ENCODE results near the gene AP2A2. TPM values are rescaled to one million over a fixed set of nuclear protein-coding genes. Genes with fewer than 3 reads are reported as not detected.
"Not testable (repeated sequence)": the region's sequence is repeated elsewhere in the genome, so short reads cannot be mapped to it uniquely, and the experiment has no call there.

AP2A2 gene
- total RNA-seq, 1 donor from 2014 or later: 26.3 TPM

DNA sequence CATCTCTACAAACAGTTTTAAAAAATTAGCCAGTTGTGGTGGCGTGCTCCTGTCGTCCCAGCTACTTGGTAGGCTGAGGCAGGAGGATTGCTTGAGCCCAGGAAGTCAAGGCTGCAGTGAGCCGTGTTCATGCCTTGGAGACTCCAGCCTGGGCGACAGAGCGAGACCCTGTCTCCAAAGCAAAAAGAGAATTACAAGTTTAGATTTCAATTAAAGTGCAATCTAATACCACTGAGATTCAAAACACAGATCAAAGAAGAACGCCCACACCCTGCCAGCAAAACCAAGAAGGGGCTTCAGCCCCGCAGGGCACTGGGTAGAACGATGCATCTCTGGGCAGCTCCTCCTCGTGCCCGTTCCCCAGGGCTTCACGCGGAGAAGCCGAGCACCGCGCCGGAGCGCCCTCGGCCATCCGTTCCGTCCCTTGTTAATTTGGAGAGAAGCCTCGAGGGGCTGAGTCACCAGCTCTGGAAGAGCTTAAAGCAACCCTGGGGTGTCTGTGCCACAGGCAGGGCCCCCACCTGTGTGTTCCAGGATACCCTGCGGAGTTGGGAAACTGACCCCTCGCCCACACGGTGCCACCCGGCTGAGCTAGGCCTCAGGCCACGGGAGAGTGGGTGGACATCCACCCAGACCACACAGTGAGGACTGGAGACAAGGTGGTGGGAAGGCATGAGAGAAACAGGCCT lies 47.0 kb downstream of the AP2A2 start:
- DNase-seq (ENCODE audit: low read depth, low spot score): no peak

DNA sequence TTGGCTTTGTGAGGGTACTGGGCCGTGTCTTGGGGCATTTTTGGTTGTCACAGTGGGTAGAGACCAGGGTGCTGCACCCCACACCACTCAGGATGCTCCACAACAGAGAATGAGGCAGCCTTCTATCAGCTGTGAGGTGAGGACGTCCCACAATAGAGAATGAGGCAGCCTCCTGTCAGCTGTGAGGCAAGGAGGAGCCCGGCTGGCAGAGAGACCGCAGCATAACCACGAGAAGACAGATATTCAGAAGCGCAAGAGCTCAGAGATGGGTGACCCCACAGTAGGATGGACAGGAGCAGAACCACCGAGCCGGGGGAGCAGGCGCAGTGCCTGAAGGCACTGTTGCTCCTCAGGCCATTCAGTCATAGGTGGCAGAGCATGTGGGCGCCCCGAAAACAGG lies 47.6 kb downstream of the AP2A2 start:
- DNase-seq (ENCODE audit: low read depth, low spot score): no peak

DNA sequence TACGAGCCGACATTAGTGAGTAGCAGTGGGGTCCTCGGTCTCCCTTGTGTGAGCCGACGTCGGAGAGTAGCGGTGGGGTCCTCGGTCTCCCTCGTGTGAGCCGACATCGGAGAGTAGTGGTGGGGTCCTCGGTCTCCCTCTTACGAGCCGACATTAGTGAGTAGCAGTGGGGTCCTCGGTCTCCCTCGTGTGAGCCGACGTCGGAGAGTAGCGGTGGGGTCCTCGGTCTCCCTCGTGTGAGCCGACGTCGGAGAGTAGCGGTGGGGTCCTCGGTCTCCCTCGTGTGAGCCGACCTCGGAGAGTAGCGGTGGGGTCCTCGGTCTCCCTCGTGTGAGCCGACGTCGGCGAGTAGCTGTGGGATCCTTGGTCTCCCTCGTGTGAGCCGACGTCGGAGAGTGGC lies 49.7 kb downstream of the AP2A2 start:
- DNase-seq (ENCODE audit: low read depth, low spot score): not testable (repeated sequence)

DNA sequence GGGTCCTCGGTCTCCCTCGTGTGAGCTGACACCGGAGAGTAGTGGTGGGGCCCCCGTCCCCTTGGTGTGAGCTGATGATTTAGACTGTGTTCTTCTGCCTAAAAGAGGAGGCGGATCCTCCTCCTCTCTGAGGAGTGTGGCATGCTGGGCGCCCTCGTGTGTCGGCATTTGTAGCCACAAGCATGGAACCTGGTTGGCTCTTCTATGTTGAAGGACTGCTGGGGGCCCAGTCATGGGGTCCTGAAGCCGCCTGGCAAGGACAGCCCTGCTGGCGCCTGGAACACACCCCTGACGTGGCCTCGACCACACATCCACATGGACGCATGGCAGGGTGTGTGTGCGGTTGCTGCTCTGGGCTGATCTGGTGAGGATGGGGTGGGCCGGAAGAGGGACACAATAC lies 50.2 kb downstream of the AP2A2 start:
- no peak for DNase-seq (ENCODE audit: low read depth, low spot score)

DNA sequence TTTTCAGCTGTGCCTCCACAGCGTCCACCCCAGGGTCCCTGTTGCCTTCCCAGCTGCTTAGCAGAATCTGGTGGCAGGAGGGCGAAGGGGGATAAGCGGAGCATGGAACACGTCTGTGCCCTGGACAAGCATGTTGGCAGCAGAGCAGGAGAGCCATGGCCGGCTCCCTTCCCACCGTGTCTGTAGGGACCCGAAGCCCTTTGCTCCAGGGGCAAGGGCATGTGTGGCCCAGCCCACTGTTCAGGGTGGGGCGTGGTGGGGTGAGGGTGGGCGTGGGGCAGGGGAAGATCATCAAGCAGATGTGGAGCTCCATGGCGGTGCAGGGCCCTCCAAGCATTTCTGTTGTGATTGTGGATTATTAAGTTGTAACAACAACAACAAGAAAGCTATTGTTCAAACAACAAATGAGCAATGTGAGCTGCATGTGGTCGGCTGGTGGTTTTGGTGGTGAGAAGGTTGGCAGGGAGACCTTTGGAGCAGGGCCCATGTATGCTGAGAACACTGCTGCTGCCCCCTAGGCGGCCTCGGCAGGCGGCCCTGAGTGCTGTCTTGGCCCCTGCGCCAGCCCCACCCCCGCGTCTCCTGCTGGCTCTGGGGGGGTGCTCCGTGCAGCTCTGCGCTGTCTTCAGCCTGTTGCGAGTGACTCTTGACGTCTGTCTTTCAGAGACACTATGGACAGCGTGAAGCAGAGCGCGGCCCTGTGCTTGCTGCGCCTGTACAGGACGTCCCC lies 50.9 kb downstream of the AP2A2 start:
- no peak for DNase-seq (ENCODE audit: low read depth, low spot score)

DNA sequence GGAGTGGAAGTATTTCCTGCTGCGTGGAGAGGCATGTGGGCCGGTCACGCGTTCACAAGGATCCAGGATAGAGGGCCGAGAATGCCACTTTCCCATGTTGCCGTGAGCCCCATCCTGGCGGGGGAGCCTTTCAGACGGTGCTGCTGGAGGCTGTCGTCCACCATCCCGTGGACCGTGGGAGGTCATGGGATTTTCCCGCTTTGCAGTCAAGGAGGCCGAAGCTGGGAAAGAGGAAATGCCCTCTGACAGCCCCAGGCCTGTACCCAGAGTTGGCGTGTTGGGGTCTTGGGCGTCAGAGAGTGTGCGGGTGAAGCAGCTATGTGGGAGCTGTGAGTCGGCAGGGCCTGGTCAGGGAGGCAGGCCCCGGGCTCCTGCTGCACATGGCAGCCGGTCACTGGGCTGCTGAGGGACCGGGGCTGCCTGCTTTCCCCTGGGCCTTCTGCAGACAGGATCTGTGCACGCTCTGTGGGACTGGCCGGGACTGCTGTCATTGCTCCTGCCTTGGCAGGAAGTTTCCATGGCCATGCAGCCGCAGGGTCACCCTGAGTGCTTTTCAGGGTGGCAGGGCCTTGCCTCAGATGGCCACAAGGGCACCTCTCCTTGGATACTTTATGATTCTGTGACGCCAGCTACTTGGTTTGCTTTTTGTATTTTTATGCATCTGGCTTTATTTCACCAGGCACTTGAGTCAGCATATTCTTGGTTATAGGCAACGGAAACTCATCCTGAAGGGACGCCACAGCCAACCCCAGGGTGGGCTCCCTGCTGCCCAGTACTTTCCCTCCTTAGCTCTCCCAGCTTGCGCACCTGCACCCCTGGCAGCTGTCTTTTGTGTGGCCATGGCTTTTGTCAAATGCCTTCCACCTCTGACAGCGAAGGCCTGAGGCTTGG lies 52.4 kb downstream of the AP2A2 start:
- no peak for DNase-seq (ENCODE audit: low read depth, low spot score)

DNA sequence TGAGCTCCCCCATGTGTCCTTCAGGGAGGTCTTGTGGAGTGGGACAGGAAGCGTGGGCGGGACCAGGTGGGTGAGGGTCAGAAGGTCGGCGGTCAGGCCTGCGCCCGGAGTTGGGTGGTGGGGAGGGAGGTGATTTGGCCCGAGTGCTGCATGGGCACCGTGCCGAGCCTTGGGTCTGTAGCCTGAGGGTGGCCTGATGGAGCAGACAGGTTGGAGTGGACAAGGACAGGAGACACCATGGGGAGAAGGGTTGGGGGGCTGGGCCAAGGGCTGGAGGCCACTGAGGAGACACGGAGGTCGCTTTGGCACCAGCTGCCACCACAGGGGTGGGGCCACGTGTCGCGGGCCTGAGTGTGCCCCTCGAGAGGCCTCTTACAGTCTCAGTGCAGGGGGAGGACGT lies 53.1 kb downstream of the AP2A2 start:
- no peak for DNase-seq (ENCODE audit: low read depth, low spot score)

DNA sequence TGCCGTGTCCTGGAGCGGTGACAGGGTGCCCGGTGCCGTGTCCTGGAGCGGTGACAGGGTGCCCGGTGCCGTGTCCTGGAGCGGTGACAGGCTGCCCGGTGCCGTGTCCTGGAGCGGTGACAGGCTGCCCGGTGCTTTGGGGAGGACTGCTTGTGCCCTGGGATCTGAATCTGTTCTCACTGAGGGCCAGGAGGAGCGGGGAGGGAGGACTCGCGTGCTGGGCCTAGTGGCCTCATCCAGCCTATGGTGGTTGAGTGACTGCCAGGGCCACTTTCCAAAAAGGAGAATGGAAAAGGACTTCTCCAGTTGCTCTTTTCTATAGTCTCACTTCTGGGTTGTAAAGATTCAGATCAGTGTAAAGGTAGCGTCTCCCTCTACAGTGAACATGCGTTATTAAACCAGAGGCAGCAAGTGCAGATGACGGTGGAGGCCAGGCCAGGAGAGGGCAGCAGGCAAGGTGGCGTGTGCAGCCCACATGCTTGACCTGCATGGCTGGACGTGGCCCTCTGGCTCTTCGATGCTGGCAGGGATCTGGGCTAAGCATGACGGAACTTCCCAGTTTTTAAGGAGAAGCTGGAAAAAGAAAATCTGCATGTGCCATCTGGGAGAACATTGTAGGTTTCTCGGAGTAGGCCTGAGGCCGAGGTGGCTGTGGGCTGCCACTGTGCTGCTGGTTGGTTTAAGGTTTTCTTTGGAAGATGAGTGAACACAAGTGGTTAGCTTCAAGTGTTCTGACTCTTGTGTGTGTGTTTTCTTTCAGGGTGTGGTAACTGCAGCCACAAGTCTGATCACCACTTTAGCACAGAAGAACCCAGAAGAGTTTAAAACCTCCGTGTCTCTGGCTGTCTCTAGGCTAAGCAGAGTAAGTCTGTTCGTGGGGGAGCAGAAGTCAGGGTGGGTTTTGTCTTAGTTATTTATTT lies 55.0 kb downstream of the AP2A2 start:
- DNase-seq (ENCODE audit: low read depth, low spot score): no peak

DNA sequence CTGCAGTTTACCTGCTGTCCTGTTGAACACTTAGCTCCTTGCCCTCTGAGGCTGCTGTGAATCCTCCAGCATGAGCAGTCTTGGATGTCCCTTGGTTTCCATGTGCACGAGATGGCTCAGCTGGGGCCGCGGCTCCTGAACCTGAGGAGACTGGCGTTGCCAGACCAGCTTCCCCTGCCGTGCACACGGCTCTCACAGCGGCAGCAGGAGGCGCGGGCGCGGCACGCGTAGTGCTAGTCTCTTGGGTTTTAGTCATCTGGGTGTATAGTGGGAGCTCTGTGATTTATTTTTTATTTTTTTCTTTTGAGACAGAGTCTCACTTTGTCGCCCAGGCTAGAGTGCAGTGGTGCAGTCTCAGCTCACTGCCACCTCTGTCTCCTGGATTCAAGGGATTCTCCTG lies 56.1 kb downstream of the AP2A2 start:
- DNase-seq (ENCODE audit: low read depth, low spot score): no peak

DNA sequence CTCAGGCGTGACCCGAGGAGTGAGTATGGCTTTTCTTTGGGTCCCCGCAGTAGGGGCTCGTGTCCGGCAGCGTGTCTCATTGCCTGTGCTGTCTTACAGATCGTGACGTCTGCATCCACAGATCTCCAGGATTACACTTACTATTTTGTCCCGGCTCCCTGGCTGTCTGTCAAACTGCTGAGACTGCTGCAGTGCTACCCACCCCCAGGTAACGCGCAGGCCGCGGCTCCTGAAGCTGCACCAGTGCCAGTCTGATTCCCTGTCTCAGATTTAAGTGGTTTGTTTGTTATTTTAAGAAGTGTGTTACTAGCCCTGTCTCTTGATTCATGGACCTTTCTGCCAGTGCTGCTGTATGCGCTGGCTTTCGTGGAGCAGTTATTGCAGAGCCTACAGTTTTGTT lies 58.9 kb downstream of the AP2A2 start:
- no peak for DNase-seq (ENCODE audit: low read depth, low spot score)

DNA sequence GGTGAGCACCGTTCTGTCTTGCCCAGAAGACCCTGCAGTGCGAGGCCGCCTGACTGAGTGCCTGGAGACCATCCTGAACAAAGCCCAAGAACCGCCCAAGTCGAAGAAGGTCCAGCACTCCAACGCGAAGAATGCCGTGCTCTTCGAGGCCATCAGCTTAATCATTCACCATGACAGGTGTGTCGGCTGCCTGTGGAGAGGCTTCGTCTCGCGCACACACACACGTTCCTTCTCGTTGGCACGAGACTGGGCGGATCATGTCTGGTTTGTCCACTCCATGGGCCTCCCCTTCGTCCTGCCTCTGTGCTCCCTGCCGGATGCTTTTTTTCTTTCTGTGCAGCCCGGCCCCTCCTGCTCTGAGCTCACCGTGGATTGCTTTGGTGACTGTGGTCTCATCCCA lies 59.7 kb downstream of the AP2A2 start:
- no peak for DNase-seq (ENCODE audit: low read depth, low spot score)

DNA sequence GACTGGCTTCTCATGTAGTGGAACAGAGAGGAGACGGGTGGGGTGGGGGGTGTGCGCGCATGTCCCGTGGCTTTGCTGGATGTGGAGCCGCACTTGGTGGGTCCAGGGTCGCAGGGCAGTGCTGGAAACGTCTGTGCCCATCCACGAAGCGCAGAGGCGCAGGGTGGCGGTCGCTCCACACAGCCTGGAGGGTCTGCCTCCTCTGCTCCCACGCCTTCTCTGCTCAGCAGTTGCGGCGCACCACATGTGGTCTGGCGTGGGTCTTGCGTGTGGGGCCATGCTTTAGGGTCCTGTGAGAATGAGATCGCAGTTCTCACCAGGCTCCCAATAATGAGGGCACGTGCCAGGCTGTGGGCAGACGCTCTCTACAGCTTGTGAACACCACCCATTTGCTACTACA lies 60.2 kb downstream of the AP2A2 start:
- no peak for DNase-seq (ENCODE audit: low read depth, low spot score)

DNA sequence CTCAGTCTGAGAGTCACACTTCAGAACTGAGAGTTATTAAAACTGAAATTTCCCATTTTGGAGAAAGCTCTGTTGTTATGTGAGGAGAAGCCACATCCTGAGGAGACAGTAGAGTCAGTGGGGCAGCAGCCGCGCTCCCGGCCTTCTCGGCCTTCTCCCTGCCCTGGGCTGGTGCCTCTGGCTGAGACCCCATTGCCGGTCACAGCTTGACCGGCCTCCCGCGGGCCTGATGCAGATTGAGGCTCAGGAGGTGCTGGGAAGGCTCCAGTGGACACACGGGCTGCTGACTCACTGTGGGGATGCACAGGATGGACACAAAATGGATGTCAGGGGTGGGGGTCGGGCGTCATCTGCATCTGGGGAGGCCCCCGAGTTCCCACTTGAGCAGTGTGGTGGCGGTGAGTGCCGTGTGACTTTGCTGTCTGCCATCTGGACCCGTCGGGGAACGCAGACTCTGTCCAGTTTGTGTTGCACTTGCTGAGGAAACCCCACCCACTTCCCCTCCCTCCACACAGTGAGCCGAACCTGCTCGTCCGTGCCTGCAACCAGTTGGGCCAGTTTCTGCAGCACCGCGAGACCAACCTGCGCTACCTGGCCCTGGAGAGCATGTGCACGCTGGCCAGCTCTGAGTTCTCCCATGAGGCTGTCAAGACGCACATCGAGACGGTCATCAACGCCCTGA lies 60.7 kb downstream of the AP2A2 start:
- no peak for DNase-seq (ENCODE audit: low read depth, low spot score)

DNA sequence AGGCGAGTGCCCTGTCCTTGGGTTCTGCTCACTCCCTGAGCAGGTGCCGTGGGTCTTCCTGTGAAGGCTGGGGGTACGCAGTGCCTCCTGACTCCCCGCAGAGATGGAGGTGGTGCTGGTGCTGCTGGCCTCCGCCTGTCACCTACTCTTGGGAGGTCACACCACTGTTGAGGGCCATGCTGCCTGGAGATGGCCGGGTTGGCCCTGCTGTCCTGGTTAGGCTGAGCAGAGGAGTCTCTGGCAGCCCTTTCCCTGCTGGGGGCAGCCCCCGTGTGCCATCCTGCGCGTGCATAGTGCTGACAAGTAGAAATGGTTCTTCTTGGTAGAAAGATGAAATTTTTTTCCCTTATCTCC lies 61.3 kb downstream of the AP2A2 start:
- no peak for DNase-seq (ENCODE audit: low read depth, low spot score)

DNA sequence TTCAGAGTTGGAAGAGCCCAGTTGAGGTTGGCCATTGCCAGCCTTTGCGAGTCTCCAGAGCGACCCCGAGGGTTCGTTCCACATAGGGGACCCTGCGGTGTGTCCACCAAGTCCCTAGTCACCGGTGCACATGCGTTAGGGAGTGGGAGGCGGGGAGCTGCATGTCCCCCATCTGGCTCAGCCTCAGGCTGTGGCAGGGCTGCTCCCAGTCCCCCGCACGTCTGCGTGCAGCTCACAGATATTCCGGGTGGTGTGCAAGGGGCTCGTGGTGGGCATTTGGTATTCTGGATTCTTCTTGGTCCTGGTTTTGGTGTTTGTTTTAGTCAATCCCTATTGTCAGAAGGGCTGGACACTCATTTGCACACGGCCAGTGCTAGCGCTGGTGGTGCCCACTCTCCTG lies 62.0 kb downstream of the AP2A2 start:
- DNase-seq (ENCODE audit: low read depth, low spot score): no peak

DNA sequence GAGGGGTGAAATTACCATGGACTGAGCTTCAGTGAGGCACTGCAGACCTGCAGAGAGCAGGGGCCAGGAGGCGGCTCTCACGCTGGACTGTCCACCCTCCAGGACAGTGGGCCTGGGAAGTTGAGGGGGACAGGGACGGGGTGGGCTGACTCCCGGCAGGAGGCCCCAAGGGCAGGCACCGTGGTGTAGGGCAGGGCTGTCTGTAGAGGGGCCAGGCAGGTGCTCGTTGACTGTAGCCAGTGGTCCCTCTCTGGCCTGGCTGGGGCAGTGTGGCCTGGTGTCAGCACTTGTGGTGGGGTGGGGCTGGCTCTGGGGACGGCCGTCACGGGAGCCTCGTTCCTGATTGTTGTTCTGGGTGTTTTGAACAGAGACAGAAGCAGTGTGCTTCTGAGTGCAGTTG lies 64.4 kb downstream of the AP2A2 start:
- no peak for DNase-seq (ENCODE audit: low read depth, low spot score)

DNA sequence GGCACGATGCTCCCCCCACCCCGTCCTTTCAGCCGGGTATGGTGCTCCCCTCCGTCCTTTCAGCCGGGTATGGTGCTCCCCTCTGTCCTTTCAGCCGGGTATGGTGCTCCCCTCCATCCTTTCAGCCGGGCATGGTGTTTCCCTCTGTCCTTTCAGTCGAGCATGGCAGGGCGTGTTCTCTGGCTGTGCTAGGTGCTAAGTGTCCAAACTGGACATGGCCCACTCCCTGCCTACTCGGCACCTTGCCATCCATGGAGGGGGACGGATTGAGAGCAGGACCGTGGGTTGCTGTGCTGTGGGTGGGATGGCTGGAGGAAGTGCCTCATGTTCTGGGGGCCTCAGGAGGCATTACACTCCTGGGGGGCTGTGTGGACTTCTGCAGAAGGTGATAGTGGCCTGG lies 65.4 kb downstream of the AP2A2 start:
- no peak for DNase-seq (ENCODE audit: low read depth, low spot score)

DNA sequence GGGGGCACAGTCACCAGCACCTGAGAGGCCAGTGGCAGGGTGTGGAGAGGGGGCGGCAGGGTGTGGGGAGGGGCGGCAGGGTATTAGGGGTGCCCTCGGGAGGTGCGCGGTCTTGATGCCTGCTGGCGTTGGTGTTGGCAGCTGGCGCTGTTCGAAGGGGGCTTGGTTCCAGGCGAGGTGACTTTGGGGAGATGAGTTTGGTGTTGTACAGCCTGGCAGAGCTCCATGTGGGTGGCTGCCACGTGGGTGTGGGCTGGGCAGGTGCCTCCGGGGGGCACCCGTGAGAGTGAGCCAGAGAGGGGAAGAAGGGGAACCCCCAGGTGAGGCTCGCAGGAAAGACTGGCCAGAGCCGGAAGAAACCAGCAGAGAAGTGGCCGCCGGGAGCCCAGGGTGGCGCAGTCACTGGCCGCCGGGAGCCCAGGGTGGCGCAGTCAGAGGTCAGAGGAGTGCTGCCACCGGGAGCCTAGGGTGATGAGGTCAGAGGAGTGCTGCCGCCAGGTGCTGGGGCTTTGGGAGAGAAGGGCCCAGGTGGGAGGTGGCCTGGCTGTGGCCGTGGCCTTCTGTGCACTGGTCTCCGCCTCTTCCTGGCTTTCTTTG lies 66.1 kb downstream of the AP2A2 start:
- DNase-seq (ENCODE audit: low read depth, low spot score): no peak

DNA sequence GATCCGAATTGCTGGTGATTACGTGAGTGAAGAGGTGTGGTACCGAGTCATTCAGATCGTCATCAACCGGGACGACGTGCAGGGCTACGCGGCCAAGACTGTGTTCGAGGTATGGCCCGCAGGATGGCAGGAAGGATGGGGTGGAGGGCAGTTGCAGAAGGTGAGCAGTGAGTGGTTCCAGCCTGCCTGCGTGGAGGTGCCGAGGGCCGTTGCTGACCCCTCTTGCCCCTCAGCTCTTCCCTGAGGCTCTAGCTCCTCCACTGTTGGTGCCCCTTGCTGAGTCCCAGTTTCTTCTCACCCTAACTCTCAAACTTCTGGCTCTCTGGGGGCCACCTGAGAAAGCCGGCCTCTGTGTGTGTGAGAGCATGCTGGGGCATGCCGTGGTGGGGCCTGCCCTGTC lies 66.9 kb downstream of the AP2A2 start:
- no peak for DNase-seq (ENCODE audit: low read depth, low spot score)

DNA sequence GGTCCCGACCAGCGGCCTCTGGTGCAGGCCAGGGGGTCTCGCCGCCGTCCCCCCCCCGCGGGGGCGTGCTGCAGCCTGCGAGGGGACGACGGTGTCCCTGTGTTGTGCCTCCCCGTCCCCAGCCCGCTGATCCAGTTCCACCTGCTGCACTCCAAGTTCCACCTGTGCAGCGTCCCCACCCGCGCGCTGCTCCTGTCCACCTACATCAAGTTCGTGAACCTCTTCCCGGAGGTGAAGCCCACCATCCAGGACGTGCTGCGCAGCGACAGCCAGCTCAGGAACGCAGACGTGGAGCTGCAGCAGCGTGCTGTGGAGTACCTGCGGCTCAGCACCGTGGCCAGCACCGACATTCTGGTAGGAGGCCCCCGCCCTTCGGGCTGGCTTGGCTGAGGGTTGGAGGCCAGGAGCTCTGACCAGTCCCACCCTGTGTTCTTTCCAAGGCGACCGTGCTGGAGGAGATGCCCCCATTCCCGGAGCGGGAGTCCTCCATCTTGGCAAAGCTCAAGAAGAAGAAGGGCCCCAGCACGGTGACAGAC lies 68.0 kb downstream of the AP2A2 start:
- DNase-seq (ENCODE audit: low read depth, low spot score): no peak
